HCT116 (cell line): ENCODE data around the gene NLN.

Source experiments
- CBX3 ChIP-seq: IDR thresholded peaks from 2 replicates; pipeline ENCODE4 v1.6.1; 2012; ENCODE audit warnings: low read depth
- EZH2 ChIP-seq: fragments of 200-600 bp; sonication (generic); IDR thresholded peaks from 2 replicates; pipeline ENCODE4 v1.6.1; 2017; ENCODE audit warnings: antibody characterized with exemption, mixed run types
- EZH2phosphoT487 ChIP-seq: fragments of 200-600 bp; IDR thresholded peaks from 2 replicates; pipeline ENCODE4 v1.6.1; 2018; ENCODE audit warnings: antibody characterized with exemption, borderline replicate concordance
- JUND ChIP-seq: IDR thresholded peaks from 2 replicates; pipeline ENCODE4 v1.6.1; 2012
- POLR2A ChIP-seq: IDR thresholded peaks from 2 replicates; pipeline ENCODE4 v1.7.0; 2011; ENCODE audit warnings: borderline replicate concordance; ENCODE audit not compliant: insufficient read depth, insufficient read length; ENCODE audit errors: extremely low read depth
- POLR2AphosphoS5 ChIP-seq: IDR thresholded peaks from 2 replicates; pipeline ENCODE4 v1.6.1; 2011; ENCODE audit warnings: mild to moderate bottlenecking, low read depth, low read length, moderate library complexity
- RAD21 ChIP-seq: IDR thresholded peaks from 2 replicates; pipeline ENCODE4 v1.6.1; 2012; ENCODE audit warnings: low read depth, mild to moderate bottlenecking
- SP1 ChIP-seq: IDR thresholded peaks from 2 replicates; pipeline ENCODE4 v1.6.1; 2012; ENCODE audit warnings: low read depth
- ZFX ChIP-seq: fragments of 450-650 bp; IDR thresholded peaks from 2 replicates; pipeline ENCODE4 v1.6.1; 2017
- ZNF274 ChIP-seq: fragments of 200-500 bp; sonication (Bioruptor generic); IDR thresholded peaks from 2 replicates; pipeline ENCODE4 v1.6.1; 2014; ENCODE audit warnings: mild to moderate bottlenecking, low read depth, low read length, inconsistent platforms
- TF ChIP-seq, protein P1 (sequence below), 3 experiments: fragments of 200-600 bp in 1 of 3; sonication (generic) in 1 of 3; IDR thresholded peaks in 2 of 3; conservative IDR thresholded peaks in 1 of 3; 2 replicates each; pipeline ENCODE4 v1.5.1; 2012 to 2017; ENCODE audit warnings: low read depth in 2 of 3, low read length in 2 of 3, antibody characterized with exemption in 1 of 3, borderline replicate concordance in 1 of 3, control low read depth in 1 of 3, mild to moderate bottlenecking in 1 of 3, mixed read lengths in 1 of 3, mixed run types in 1 of 3, moderate library complexity in 1 of 3; ENCODE audit not compliant: insufficient read depth in 1 of 3
- TF ChIP-seq, protein P2 (sequence below): IDR thresholded peaks from 2 replicates; pipeline ENCODE4 v1.6.1; 2012
- TF ChIP-seq, protein P3 (sequence below): IDR thresholded peaks from 2 replicates; pipeline ENCODE4 v1.6.1; 2012; ENCODE audit warnings: low read depth

DNA sequence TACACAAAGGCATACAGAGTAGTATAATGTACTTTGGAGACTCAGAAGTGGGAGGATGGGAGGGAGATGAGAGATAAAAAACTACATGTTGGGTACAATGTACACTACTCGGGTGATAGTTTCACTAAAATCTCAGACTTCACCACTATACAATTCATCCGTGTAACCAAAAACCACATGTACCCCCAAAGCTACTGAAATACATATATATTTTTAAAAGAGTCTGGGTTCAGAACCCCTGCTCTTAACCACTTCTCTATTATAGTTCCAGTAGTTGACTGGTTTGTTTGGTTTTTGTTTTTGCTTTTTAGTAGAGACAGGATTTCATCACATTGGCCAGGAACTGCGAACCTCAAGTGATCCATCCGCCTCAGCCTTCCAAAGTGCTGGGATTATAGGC is 22.7 kb upstream of the NLN start:
- no peak for TF ChIP-seq POLR2A
- TF ChIP-seq, protein P1, sequence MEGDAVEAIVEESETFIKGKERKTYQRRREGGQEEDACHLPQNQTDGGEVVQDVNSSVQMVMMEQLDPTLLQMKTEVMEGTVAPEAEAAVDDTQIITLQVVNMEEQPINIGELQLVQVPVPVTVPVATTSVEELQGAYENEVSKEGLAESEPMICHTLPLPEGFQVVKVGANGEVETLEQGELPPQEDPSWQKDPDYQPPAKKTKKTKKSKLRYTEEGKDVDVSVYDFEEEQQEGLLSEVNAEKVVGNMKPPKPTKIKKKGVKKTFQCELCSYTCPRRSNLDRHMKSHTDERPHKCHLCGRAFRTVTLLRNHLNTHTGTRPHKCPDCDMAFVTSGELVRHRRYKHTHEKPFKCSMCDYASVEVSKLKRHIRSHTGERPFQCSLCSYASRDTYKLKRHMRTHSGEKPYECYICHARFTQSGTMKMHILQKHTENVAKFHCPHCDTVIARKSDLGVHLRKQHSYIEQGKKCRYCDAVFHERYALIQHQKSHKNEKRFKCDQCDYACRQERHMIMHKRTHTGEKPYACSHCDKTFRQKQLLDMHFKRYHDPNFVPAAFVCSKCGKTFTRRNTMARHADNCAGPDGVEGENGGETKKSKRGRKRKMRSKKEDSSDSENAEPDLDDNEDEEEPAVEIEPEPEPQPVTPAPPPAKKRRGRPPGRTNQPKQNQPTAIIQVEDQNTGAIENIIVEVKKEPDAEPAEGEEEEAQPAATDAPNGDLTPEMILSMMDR (IDR thresholded peaks at IDR 0.05 in 2 of 3, conservative IDR thresholded peaks at IDR 0.05 in 1 of 3; ENCODE audit: borderline replicate concordance in 1 of 3, insufficient read depth in 1 of 3, low read depth in 2 of 3, low read length in 2 of 3) = no peak
- no peak for TF ChIP-seq RAD21
- TF ChIP-seq JUND = no peak
- TF ChIP-seq CBX3 = no peak
- TF ChIP-seq ZNF274 = no peak
- no peak for TF ChIP-seq POLR2AphosphoS5
- TF ChIP-seq ZFX = no peak
- TF ChIP-seq, protein P2, sequence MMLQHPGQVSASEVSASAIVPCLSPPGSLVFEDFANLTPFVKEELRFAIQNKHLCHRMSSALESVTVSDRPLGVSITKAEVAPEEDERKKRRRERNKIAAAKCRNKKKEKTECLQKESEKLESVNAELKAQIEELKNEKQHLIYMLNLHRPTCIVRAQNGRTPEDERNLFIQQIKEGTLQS = no peak
- no peak for TF ChIP-seq SP1
- TF ChIP-seq EZH2phosphoT487 = no peak
- TF ChIP-seq, protein P3, sequence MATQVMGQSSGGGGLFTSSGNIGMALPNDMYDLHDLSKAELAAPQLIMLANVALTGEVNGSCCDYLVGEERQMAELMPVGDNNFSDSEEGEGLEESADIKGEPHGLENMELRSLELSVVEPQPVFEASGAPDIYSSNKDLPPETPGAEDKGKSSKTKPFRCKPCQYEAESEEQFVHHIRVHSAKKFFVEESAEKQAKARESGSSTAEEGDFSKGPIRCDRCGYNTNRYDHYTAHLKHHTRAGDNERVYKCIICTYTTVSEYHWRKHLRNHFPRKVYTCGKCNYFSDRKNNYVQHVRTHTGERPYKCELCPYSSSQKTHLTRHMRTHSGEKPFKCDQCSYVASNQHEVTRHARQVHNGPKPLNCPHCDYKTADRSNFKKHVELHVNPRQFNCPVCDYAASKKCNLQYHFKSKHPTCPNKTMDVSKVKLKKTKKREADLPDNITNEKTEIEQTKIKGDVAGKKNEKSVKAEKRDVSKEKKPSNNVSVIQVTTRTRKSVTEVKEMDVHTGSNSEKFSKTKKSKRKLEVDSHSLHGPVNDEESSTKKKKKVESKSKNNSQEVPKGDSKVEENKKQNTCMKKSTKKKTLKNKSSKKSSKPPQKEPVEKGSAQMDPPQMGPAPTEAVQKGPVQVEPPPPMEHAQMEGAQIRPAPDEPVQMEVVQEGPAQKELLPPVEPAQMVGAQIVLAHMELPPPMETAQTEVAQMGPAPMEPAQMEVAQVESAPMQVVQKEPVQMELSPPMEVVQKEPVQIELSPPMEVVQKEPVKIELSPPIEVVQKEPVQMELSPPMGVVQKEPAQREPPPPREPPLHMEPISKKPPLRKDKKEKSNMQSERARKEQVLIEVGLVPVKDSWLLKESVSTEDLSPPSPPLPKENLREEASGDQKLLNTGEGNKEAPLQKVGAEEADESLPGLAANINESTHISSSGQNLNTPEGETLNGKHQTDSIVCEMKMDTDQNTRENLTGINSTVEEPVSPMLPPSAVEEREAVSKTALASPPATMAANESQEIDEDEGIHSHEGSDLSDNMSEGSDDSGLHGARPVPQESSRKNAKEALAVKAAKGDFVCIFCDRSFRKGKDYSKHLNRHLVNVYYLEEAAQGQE = no peak
- no peak for TF ChIP-seq EZH2
